SK-N-SH (cell line): Measurements from ENCODE around the gene PTPRA. TPM values are rescaled to one million over a fixed set of nuclear protein-coding genes. Genes with fewer than 3 reads are reported as not detected.

ENCODE experiments used
- CTCF ChIA-PET: fragments of 300-600, 350-600 bp; formaldehyde crosslinking; extraction: SDS; loops from one replicate; lab custom pipeline; 2021; lab: Yijun Ruan, JAX
- POLR2A ChIA-PET: fragments of 350-600 bp; sonication (Branson Sonifier 250); formaldehyde crosslinking; extraction: SDS; loops from one replicate; lab custom pipeline; 2020; ENCODE audit warnings: antibody characterized with exemption, inconsistent platforms; lab: Yijun Ruan, JAX
- DNase-seq: peaks from one replicate; pipeline ENCODE4 v3.0.0; 2012
- H2AFZ ChIP-seq: fragments of 200-600 bp; sonication (generic); 2 replicates; pipeline ENCODE4 v1.8.1; 2016; ENCODE audit warnings: antibody characterized with exemption, mild to moderate bottlenecking, low read depth
- H3F3A ChIP-seq: fragments of 200-600 bp; sonication (generic); replicated peaks from 2 replicates; pipeline ENCODE3; 2016; ENCODE audit warnings: antibody characterized with exemption, mild to moderate bottlenecking; ENCODE audit not compliant: insufficient read depth
- H3K27ac ChIP-seq, 2 experiments: fragments of 200-500 bp in 1 of 2; fragments of 200-600 bp in 1 of 2; sonication (Bioruptor generic) in 1 of 2; sonication (generic), shearing (Covaris generic) in 1 of 2; 2 replicates each; pipeline versions ENCODE4 v1.5.1 to v1.6.1; 2014 to 2016; ENCODE audit warnings: low read depth in 2 of 2, inconsistent platforms in 1 of 2, low read length in 1 of 2, mild to moderate bottlenecking in 1 of 2, mixed read lengths in 1 of 2
- H3K27me3 ChIP-seq: fragments of 200-600 bp; sonication (generic), shearing (Covaris generic); 2 replicates; pipeline ENCODE4 v1.6.1; 2016; ENCODE audit warnings: mixed run types; ENCODE audit not compliant: insufficient read depth
- H3K36me3 ChIP-seq, 2 experiments: fragments of 200-500 bp in 1 of 2; fragments of 200-600 bp in 1 of 2; sonication (Bioruptor generic) in 1 of 2; sonication (generic) in 1 of 2; replicated peaks in 1 of 2; 2 replicates each; pipeline versions ENCODE3 to v1.5.1; 2014 to 2016; ENCODE audit warnings: low read length in 1 of 2, mild to moderate bottlenecking in 1 of 2; ENCODE audit not compliant: insufficient read depth in 2 of 2, control insufficient read depth in 1 of 2
- H3K4me1 ChIP-seq, 2 experiments: fragments of 200-500 bp in 1 of 2; fragments of 200-600 bp in 1 of 2; sonication (Bioruptor generic) in 1 of 2; sonication (generic), shearing (Covaris generic) in 1 of 2; 2 replicates each; pipeline versions ENCODE4 v1.5.1 to v1.6.1; 2014 to 2016; ENCODE audit warnings: low read depth in 1 of 2, low read length in 1 of 2, mixed run types in 1 of 2; ENCODE audit not compliant: insufficient read depth in 2 of 2, control insufficient read depth in 1 of 2
- H3K4me2 ChIP-seq: fragments of 200-600 bp; sonication (generic), shearing (Covaris generic); 2 replicates; pipeline ENCODE4 v1.6.1; 2017; ENCODE audit warnings: mixed run types
- H3K4me3 ChIP-seq, 2 experiments: fragments of 200-500 bp in 1 of 2; fragments of 200-600 bp in 1 of 2; sonication (Bioruptor generic) in 1 of 2; sonication (generic), shearing (Covaris generic) in 1 of 2; 2 replicates each; pipeline versions ENCODE4 v1.5.1 to v1.8.1; 2014 to 2016; ENCODE audit warnings: low read depth in 2 of 2, inconsistent platforms in 1 of 2, low read length in 1 of 2, mild to moderate bottlenecking in 1 of 2, mixed read lengths in 1 of 2, moderate library complexity in 1 of 2
- H3K79me2 ChIP-seq: fragments of 200-600 bp; sonication (generic); 2 replicates; pipeline ENCODE4 v1.8.1; 2017; ENCODE audit warnings: mild to moderate bottlenecking; ENCODE audit not compliant: insufficient read depth
- H3K9ac ChIP-seq: fragments of 200-600 bp; sonication (generic); 2 replicates; pipeline ENCODE4 v1.6.1; 2017; ENCODE audit warnings: mixed run types
- H3K9me2 ChIP-seq: fragments of 200-600 bp; sonication (generic); 2 replicates; pipeline ENCODE4 v1.6.1; 2017; ENCODE audit warnings: mixed run types
- H3K9me3 ChIP-seq: fragments of 200-600 bp; sonication (generic); 2 replicates; pipeline ENCODE4 v1.6.1; 2017; ENCODE audit warnings: mixed run types, mild to moderate bottlenecking, moderate library complexity
- H4K20me1 ChIP-seq: fragments of 200-600 bp; sonication (generic); 2 replicates; pipeline ENCODE4 v1.6.1; 2017; ENCODE audit warnings: mild to moderate bottlenecking, mixed run types; ENCODE audit not compliant: insufficient read depth
- CHD2 ChIP-seq: fragments of 150-350 bp; IDR thresholded peaks from 2 replicates; pipeline ENCODE4 v1.6.1; 2018; ENCODE audit warnings: low read length; ENCODE audit not compliant: partially characterized antibody
- ELF1 ChIP-seq: IDR thresholded peaks from 2 replicates; pipeline ENCODE4 v1.4.0; 2012
- EP300 ChIP-seq, 2 experiments: IDR thresholded peaks; 2 replicates each; pipeline versions ENCODE4 v1.4.0 to v1.6.1; 2012; ENCODE audit warnings: borderline replicate concordance in 1 of 2, low read depth in 1 of 2, low read length in 1 of 2
- FOSL2 ChIP-seq: IDR thresholded peaks from 2 replicates; pipeline ENCODE4 v1.4.0; 2012; ENCODE audit warnings: low read depth, mild to moderate bottlenecking, moderate library complexity, borderline replicate concordance
- GABPA ChIP-seq: IDR thresholded peaks from 2 replicates; pipeline ENCODE4 v1.4.0; 2012; ENCODE audit warnings: low read depth, mild to moderate bottlenecking
- JUND ChIP-seq: IDR thresholded peaks from 2 replicates; pipeline ENCODE4 v1.4.0; 2012
- NRF1 ChIP-seq: IDR thresholded peaks from 2 replicates; pipeline ENCODE4 v1.6.1; 2012; ENCODE audit warnings: low read depth, mild to moderate bottlenecking, low read length
- SIN3A ChIP-seq: IDR thresholded peaks from 2 replicates; pipeline ENCODE4 v1.6.1; 2012; ENCODE audit warnings: low read depth, mild to moderate bottlenecking, low read length, moderate library complexity, borderline replicate concordance
- SMC3 ChIP-seq: IDR thresholded peaks from 2 replicates; pipeline ENCODE4 v1.6.1; 2012; ENCODE audit warnings: low read depth, low read length, improper control_type of control experiment
- TAF1 ChIP-seq: IDR thresholded peaks from 2 replicates; pipeline ENCODE4 v1.6.1; 2012; ENCODE audit warnings: low read depth, mild to moderate bottlenecking, low read length, moderate library complexity, borderline replicate concordance
- TCF12 ChIP-seq: IDR thresholded peaks from 2 replicates; pipeline ENCODE4 v1.4.0; 2012
- TEAD4 ChIP-seq: IDR thresholded peaks from 2 replicates; pipeline ENCODE4 v1.4.0; 2012; ENCODE audit warnings: mild to moderate bottlenecking, borderline replicate concordance; ENCODE audit not compliant: insufficient read depth
- YY1 ChIP-seq: IDR thresholded peaks from 2 replicates; pipeline ENCODE4 v1.4.0; 2012; ENCODE audit warnings: low read depth, mild to moderate bottlenecking
- WGBS: methylation state at CpG from one replicate; pipeline ENCODE4 v1.1.6; 2017; ENCODE audit warnings: low lambda C conversion rate; 5-methylcytosine and 5-hydroxymethylcytosine counted together
- polyA plus RNA-seq, 3 experiments: library from polyadenylated mRNA; depleted of rRNA; stranded (reverse); fragments of >200 nt; gene quantifications; 2 replicates each; pipeline ENCODE4 v1.2.3, GENCODE V29; 2012
- TF ChIP-seq, protein P1 (sequence below): IDR thresholded peaks from 2 replicates; pipeline ENCODE4 v1.6.1; 2012; ENCODE audit warnings: mild to moderate bottlenecking, low read depth, low read length, moderate library complexity
- TF ChIP-seq, protein P2 (sequence below): IDR thresholded peaks from 2 replicates; pipeline ENCODE4 v1.4.0; 2012; ENCODE audit warnings: low read depth, borderline replicate concordance
- TF ChIP-seq, protein P3 (sequence below): IDR thresholded peaks from 2 replicates; pipeline ENCODE4 v1.4.0; 2012; ENCODE audit warnings: low read depth, borderline replicate concordance
- TF ChIP-seq, protein P4 (sequence below): fragments of 200-600 bp; sonication (generic); IDR thresholded peaks from 2 replicates; pipeline ENCODE4 v1.6.1; 2017; ENCODE audit warnings: antibody characterized with exemption, mild to moderate bottlenecking, moderate library complexity
- TF ChIP-seq, protein P5 (sequence below): IDR thresholded peaks from 2 replicates; pipeline ENCODE4 v1.4.0; 2012; ENCODE audit warnings: low read depth
- TF ChIP-seq, protein P6 (sequence below): fragments of 150-350 bp; IDR thresholded peaks from 2 replicates; pipeline ENCODE4 v1.6.1; 2017; ENCODE audit warnings: antibody characterized with exemption, low read length, low read depth, borderline replicate concordance

PTPRA gene
- polyA plus RNA-seq, 1 of the 3 experiments (the other 2 are of a cell fraction) = 47.6 TPM

DNA sequence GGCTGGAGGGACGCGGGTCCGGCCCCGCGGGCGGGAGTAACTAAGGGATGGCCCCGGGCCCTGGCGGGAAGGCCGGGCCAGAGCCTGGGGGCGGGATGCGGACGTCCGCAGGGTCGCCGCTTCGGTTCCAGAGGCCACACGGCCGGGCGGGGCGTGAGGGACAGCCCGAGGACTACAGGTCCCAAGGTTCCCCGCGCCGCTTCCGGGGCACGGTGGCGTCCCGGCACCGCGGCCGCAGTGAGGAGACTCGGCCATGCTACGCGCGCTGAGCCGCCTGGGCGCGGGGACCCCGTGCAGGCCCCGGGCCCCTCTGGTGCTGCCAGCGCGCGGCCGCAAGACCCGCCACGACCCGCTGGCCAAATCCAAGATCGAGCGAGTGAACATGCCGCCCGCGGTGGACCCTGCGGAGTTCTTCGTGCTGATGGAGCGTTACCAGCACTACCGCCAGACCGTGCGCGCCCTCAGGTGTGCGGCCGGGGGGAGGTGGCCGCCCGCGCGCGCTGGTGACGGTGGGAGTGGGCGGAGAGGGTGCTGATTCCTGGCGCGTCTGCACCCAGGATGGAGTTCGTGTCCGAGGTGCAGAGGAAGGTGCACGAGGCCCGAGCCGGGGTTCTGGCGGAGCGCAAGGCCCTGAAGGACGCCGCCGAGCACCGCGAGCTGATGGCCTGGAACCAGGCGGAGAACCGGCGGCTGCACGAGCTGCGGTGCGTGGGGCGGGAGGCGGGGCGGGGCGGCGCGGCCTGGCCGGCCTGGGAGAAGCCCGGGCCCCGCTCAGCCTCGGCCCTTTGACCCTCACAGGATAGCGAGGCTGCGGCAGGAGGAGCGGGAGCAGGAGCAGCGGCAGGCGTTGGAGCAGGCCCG is 172.8 kb downstream of the PTPRA start, which contains the start of gene MRPS26:
TSS of gene MRPS26 (plus strand) at position 237 of the 861 bp plus-strand sequence. CDS start at position 254, 17 bp downstream.
- DNase-seq = peak; percentile 96
- WGBS = 2% methylated on average over 41 of the region's 104 CpGs
- H3K36me3 ChIP-seq = peaks cover 12 to 27% of the 10 kb centered on the region in 2 experiments
- CTCF ChIA-PET = interaction anchor here (1.5 kb wide), 1 partner anchor 8 kb away, joined by 7 read pairs; no protein-coding TSS in a partner anchor
- peak within 1 kb of the TSS; percentile 94 for H3K4me2 ChIP-seq
- POLR2A ChIA-PET = interaction anchor here (1.0 to 1.1 kb wide), 2 partner anchors 113 to 171 kb away, joined by 3 read pairs; partner anchors contain the start of genes FASTKD5 and UBOX5
- peaks cover 5 to 17% of the 10 kb centered on the region in 2 experiments; a peak in 2 of 4 replicates for H3K4me1 ChIP-seq
- no peaks in the 10 kb centered on the region for H3K9me2 ChIP-seq
- H4K20me1 ChIP-seq = 0 out of 2 replicates have a peak, but pooled peaks cover 5% of the 10 kb centered on the region
- peak within 1 kb of the TSS; percentile 80 for H3K9ac ChIP-seq
- peaks cover 21% of the 10 kb centered on the region for H3K79me2 ChIP-seq
- H3F3A ChIP-seq = peaks cover 4% of the 10 kb centered on the region
- peak within 1 kb of the TSS; percentile 54 to 96 for H3K27ac ChIP-seq
- peak within 1 kb of the TSS; percentile 53; the same call in 1 of the 2 replicates for H2AFZ ChIP-seq
- H3K27me3 ChIP-seq = no peaks in the 10 kb centered on the region
- no peaks in the 10 kb centered on the region for H3K9me3 ChIP-seq
- peak within 1 kb of the TSS; percentile 78 to 97 for H3K4me3 ChIP-seq
- TF ChIP-seq, protein P1, sequence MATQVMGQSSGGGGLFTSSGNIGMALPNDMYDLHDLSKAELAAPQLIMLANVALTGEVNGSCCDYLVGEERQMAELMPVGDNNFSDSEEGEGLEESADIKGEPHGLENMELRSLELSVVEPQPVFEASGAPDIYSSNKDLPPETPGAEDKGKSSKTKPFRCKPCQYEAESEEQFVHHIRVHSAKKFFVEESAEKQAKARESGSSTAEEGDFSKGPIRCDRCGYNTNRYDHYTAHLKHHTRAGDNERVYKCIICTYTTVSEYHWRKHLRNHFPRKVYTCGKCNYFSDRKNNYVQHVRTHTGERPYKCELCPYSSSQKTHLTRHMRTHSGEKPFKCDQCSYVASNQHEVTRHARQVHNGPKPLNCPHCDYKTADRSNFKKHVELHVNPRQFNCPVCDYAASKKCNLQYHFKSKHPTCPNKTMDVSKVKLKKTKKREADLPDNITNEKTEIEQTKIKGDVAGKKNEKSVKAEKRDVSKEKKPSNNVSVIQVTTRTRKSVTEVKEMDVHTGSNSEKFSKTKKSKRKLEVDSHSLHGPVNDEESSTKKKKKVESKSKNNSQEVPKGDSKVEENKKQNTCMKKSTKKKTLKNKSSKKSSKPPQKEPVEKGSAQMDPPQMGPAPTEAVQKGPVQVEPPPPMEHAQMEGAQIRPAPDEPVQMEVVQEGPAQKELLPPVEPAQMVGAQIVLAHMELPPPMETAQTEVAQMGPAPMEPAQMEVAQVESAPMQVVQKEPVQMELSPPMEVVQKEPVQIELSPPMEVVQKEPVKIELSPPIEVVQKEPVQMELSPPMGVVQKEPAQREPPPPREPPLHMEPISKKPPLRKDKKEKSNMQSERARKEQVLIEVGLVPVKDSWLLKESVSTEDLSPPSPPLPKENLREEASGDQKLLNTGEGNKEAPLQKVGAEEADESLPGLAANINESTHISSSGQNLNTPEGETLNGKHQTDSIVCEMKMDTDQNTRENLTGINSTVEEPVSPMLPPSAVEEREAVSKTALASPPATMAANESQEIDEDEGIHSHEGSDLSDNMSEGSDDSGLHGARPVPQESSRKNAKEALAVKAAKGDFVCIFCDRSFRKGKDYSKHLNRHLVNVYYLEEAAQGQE = peak; percentile 18; the same call in 1 of the 2 replicates
- TF ChIP-seq, protein P2, sequence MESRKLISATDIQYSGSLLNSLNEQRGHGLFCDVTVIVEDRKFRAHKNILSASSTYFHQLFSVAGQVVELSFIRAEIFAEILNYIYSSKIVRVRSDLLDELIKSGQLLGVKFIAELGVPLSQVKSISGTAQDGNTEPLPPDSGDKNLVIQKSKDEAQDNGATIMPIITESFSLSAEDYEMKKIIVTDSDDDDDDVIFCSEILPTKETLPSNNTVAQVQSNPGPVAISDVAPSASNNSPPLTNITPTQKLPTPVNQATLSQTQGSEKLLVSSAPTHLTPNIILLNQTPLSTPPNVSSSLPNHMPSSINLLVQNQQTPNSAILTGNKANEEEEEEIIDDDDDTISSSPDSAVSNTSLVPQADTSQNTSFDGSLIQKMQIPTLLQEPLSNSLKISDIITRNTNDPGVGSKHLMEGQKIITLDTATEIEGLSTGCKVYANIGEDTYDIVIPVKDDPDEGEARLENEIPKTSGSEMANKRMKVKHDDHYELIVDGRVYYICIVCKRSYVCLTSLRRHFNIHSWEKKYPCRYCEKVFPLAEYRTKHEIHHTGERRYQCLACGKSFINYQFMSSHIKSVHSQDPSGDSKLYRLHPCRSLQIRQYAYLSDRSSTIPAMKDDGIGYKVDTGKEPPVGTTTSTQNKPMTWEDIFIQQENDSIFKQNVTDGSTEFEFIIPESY = peak; percentile 45; the same call in 1 of the 2 replicates
- TF ChIP-seq GABPA = peak; percentile 81
- TF ChIP-seq, protein P3, sequence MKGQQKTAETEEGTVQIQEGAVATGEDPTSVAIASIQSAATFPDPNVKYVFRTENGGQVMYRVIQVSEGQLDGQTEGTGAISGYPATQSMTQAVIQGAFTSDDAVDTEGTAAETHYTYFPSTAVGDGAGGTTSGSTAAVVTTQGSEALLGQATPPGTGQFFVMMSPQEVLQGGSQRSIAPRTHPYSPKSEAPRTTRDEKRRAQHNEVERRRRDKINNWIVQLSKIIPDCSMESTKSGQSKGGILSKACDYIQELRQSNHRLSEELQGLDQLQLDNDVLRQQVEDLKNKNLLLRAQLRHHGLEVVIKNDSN = 0 out of 2 replicates have a peak, but pooled peaks have one; percentile 4
- no peak for TF ChIP-seq TCF12
- TF ChIP-seq, protein P4, sequence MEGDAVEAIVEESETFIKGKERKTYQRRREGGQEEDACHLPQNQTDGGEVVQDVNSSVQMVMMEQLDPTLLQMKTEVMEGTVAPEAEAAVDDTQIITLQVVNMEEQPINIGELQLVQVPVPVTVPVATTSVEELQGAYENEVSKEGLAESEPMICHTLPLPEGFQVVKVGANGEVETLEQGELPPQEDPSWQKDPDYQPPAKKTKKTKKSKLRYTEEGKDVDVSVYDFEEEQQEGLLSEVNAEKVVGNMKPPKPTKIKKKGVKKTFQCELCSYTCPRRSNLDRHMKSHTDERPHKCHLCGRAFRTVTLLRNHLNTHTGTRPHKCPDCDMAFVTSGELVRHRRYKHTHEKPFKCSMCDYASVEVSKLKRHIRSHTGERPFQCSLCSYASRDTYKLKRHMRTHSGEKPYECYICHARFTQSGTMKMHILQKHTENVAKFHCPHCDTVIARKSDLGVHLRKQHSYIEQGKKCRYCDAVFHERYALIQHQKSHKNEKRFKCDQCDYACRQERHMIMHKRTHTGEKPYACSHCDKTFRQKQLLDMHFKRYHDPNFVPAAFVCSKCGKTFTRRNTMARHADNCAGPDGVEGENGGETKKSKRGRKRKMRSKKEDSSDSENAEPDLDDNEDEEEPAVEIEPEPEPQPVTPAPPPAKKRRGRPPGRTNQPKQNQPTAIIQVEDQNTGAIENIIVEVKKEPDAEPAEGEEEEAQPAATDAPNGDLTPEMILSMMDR = no peak
- peak; percentile 50 for TF ChIP-seq TAF1
- peak; percentile 86 for TF ChIP-seq ELF1
- no peak for TF ChIP-seq CHD2
- no peak for TF ChIP-seq FOSL2
- no peak for TF ChIP-seq JUND
- TF ChIP-seq, protein P5, sequence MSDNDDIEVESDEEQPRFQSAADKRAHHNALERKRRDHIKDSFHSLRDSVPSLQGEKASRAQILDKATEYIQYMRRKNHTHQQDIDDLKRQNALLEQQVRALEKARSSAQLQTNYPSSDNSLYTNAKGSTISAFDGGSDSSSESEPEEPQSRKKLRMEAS = peak; percentile 85
- peak in 1 of 2 experiments; percentile 6; a peak in 1 of 4 replicates for TF ChIP-seq EP300 (IDR thresholded peaks at IDR 0.05; ENCODE audit: borderline replicate concordance in 1 of 2, low read depth in 1 of 2, low read length in 1 of 2)
- peak; percentile 67; the same call in 1 of the 2 replicates for TF ChIP-seq YY1
- no peak for TF ChIP-seq NRF1
- 0 out of 2 replicates have a peak, but pooled peaks have one; percentile 13 for TF ChIP-seq TEAD4
- TF ChIP-seq, protein P6, sequence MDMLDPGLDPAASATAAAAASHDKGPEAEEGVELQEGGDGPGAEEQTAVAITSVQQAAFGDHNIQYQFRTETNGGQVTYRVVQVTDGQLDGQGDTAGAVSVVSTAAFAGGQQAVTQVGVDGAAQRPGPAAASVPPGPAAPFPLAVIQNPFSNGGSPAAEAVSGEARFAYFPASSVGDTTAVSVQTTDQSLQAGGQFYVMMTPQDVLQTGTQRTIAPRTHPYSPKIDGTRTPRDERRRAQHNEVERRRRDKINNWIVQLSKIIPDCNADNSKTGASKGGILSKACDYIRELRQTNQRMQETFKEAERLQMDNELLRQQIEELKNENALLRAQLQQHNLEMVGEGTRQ = no peak
- no peak for TF ChIP-seq SMC3
- TF ChIP-seq SIN3A = peak; percentile 71; the same call in 1 of the 2 replicates
